Measurements from ENCODE around the gene RAB11B.

The RAB11B gene

DNA sequence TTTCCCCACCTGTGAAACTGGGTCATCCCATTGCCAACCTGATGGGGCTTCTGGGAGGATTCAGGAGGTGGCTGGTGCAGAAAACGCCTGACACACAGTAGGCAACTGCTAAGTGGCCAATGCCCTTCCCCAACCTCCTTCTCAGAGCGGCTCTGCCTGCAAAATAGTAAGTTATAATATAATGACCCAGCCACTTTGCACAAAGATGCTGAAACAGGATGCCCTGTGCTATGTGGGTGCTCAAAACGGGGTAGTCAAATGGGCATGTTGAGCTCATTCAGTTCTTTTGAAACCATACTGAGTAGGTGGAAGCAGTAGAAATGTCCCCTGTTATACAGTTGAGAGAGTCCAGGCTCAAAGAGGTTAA, 23.5 kb downstream of the RAB11B start:
- TF ChIP-seq EZH2phosphoT487 (IDR thresholded peaks at IDR 0.05; ENCODE audit: borderline replicate concordance): no peak
- TF ChIP-seq, protein P1, sequence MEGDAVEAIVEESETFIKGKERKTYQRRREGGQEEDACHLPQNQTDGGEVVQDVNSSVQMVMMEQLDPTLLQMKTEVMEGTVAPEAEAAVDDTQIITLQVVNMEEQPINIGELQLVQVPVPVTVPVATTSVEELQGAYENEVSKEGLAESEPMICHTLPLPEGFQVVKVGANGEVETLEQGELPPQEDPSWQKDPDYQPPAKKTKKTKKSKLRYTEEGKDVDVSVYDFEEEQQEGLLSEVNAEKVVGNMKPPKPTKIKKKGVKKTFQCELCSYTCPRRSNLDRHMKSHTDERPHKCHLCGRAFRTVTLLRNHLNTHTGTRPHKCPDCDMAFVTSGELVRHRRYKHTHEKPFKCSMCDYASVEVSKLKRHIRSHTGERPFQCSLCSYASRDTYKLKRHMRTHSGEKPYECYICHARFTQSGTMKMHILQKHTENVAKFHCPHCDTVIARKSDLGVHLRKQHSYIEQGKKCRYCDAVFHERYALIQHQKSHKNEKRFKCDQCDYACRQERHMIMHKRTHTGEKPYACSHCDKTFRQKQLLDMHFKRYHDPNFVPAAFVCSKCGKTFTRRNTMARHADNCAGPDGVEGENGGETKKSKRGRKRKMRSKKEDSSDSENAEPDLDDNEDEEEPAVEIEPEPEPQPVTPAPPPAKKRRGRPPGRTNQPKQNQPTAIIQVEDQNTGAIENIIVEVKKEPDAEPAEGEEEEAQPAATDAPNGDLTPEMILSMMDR (conservative IDR thresholded peaks at IDR 0.05; ENCODE audit: low read length): no peak
- Histone ChIP-seq H3K4me1 (ENCODE audit: insufficient read depth, low read length, poor library complexity, severe bottlenecking) (peaks cover 4% of the 10 kb centered on the region), H2AFZ (ENCODE audit: low read length) (peak overlapping the region; percentile 87)

DNA sequence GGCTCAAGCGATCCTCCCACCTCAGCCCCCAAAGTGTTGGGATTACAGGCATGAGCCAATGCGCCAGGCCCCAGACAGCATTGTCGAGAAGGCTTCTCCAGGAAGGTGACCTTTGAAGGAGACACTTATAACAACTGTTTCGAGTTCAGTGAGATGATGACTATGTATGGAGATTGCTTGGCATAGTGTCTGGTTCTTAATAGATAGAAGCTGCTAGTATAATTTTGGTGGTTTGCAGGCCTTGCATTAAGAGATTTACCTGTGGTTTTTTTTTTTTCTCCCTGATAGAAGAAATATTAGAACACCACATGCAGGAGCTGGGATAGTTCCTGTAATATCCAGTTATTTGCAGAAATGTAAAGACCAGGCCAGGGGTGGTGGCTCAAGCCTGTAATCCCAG, 26.6 kb downstream of the RAB11B start:
- no peak overlapping the region for H2AFZ ChIP-seq (ENCODE audit: low read length)
- no peaks in the 10 kb centered on the region for H3K9me2 ChIP-seq (replicated peaks; ENCODE audit: low read depth, low read length)
- no peaks in the 10 kb centered on the region for H3K36me3 ChIP-seq (ENCODE audit: insufficient read depth, low read length)
- H3K9me3 ChIP-seq (ENCODE audit: insufficient read depth, low read depth, low read length): no peaks in the 10 kb centered on the region
- no peak for TF ChIP-seq EZH2phosphoT487 (IDR thresholded peaks at IDR 0.05; ENCODE audit: borderline replicate concordance)
- H3F3A ChIP-seq (ENCODE audit: low read depth): no peaks in the 10 kb centered on the region
- H3K4me1 ChIP-seq (ENCODE audit: insufficient read depth, low read length, poor library complexity, severe bottlenecking): peaks cover 4% of the 10 kb centered on the region
- no peak overlapping the region for H3K4me3 ChIP-seq (ENCODE audit: low read length, poor library complexity, severe bottlenecking)
- H3K79me2 ChIP-seq (ENCODE audit: insufficient read depth, low read length): no peaks in the 10 kb centered on the region
- H3K9ac ChIP-seq (ENCODE audit: low read depth, low read length, poor library complexity, severe bottlenecking): no peak overlapping the region
- no peak overlapping the region for H3K4me2 ChIP-seq (ENCODE audit: low read depth, low read length, poor library complexity, severe bottlenecking)
- H4K20me1 ChIP-seq (ENCODE audit: insufficient read depth, low read length, poor library complexity, severe bottlenecking): no peaks in the 10 kb centered on the region
- no peaks in the 10 kb centered on the region for H3K27me3 ChIP-seq (ENCODE audit: insufficient read depth, low read length, poor library complexity, severe bottlenecking)

More for the DNA sequence above, 23.5 kb downstream of the RAB11B start:
- Histone ChIP-seq H3K4me3 (ENCODE audit: low read length, poor library complexity, severe bottlenecking) (peak overlapping the region; percentile 77), H3K4me2 (ENCODE audit: low read depth, low read length, poor library complexity, severe bottlenecking) (peak overlapping the region; percentile 90), H4K20me1 (ENCODE audit: insufficient read depth, low read length, poor library complexity, severe bottlenecking) (no peaks in the 10 kb centered on the region), H3K79me2 (ENCODE audit: insufficient read depth, low read length) (no peaks in the 10 kb centered on the region), H3F3A (ENCODE audit: low read depth) (no peaks in the 10 kb centered on the region), H3K27me3 (ENCODE audit: insufficient read depth, low read length, poor library complexity, severe bottlenecking) (no peaks in the 10 kb centered on the region), H3K36me3 (ENCODE audit: insufficient read depth, low read length) (no peaks in the 10 kb centered on the region), H3K9me2 (replicated peaks; ENCODE audit: low read depth, low read length) (no peaks in the 10 kb centered on the region), H3K9ac (ENCODE audit: low read depth, low read length, poor library complexity, severe bottlenecking) (peak overlapping the region; percentile 33), H3K9me3 (ENCODE audit: insufficient read depth, low read depth, low read length) (no peaks in the 10 kb centered on the region)

DNA sequence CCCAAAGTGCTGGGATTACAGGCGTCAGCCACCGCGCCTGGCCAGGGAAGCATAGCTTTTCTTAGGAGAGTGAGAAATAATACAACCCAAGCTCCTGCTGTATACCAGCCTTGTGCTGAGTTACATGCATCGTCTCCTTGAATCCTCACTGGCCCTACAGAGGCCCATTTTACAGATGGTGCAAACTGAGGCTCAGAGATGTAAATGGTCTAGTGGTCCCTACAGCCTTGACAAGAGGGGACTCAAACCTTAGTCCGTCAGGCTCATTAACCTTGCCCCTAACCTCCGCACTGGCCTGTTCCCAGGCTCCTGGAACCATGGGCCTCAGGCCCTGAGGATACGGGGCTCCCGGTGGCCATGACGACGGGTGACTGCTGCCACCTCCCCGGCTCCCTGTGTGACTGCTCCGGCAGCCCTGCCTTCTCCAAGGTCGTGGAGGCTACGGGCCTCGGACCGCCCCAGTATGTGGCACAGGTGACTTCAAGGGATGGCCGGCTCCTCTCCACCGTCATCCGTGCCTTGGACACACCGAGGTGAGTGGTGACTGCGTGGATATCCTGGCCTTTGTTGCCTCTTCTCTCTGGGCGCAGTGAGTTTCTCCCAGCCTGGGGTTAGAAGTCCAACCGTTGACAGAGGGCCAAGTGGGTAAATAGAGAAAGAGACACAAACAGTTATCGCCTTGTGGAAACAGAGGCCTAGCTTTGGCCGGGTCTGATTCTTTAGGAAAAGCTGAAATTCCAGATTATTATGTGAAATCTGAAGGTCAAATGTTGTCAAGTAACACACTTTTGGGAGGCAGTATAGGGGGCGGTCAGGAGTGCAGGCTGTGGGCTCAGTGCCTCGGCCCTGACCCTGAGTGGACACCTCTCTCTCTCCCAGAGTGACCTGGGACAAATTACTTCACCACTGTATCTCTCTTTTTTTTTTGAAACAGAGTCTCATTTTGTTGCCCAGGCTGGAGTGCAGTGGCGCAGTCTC, 31.6 kb downstream of the RAB11B start:
- Histone ChIP-seq H3K79me2 (ENCODE audit: insufficient read depth, low read length) (no peaks in the 10 kb centered on the region), H3K36me3 (ENCODE audit: insufficient read depth, low read length) (no peaks in the 10 kb centered on the region), H3K27me3 (ENCODE audit: insufficient read depth, low read length, poor library complexity, severe bottlenecking) (no peaks in the 10 kb centered on the region), H3K4me1 (ENCODE audit: insufficient read depth, low read length, poor library complexity, severe bottlenecking) (no peaks in the 10 kb centered on the region), H3K4me2 (ENCODE audit: low read depth, low read length, poor library complexity, severe bottlenecking) (no peak overlapping the region), H2AFZ (ENCODE audit: low read length) (no peak overlapping the region), H4K20me1 (ENCODE audit: insufficient read depth, low read length, poor library complexity, severe bottlenecking) (no peaks in the 10 kb centered on the region), H3K4me3 (ENCODE audit: low read length, poor library complexity, severe bottlenecking) (no peak overlapping the region), H3K9me2 (replicated peaks; ENCODE audit: low read depth, low read length) (no peaks in the 10 kb centered on the region), H3F3A (ENCODE audit: low read depth) (no peaks in the 10 kb centered on the region), H3K9ac (ENCODE audit: low read depth, low read length, poor library complexity, severe bottlenecking) (no peak overlapping the region), H3K9me3 (ENCODE audit: insufficient read depth, low read depth, low read length) (no peaks in the 10 kb centered on the region)
- TF ChIP-seq, protein P1 (conservative IDR thresholded peaks at IDR 0.05; ENCODE audit: low read length): no peak
- no peak for TF ChIP-seq EZH2phosphoT487 (IDR thresholded peaks at IDR 0.05; ENCODE audit: borderline replicate concordance)

Measured in Loucy (cell line).